ENCODE measurements around the gene NLN.

DNA sequence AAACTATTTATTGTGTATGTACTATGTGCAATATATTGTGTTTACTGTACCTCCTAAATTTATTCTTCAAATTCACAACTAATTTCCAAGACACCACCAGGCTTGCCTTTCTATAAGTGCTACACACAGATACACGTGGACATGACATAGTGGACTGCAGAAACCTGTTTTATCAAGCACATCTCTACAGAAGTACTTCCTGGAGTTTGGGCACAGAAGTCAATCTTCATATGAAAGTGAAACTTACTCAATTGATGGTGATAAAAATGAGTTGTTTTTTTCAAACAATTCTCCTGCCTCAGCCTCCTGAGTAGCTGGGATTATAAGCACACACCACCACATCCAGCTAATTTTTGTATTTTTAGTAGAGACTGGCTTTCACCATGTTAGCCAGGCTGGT, 57.6 kb downstream of the NLN start:
- TF ChIP-seq, protein P1, sequence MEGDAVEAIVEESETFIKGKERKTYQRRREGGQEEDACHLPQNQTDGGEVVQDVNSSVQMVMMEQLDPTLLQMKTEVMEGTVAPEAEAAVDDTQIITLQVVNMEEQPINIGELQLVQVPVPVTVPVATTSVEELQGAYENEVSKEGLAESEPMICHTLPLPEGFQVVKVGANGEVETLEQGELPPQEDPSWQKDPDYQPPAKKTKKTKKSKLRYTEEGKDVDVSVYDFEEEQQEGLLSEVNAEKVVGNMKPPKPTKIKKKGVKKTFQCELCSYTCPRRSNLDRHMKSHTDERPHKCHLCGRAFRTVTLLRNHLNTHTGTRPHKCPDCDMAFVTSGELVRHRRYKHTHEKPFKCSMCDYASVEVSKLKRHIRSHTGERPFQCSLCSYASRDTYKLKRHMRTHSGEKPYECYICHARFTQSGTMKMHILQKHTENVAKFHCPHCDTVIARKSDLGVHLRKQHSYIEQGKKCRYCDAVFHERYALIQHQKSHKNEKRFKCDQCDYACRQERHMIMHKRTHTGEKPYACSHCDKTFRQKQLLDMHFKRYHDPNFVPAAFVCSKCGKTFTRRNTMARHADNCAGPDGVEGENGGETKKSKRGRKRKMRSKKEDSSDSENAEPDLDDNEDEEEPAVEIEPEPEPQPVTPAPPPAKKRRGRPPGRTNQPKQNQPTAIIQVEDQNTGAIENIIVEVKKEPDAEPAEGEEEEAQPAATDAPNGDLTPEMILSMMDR (IDR thresholded peaks at IDR 0.05; ENCODE audit: low read depth, low read length, poor library complexity, severe bottlenecking) = no peak
- TF ChIP-seq EZH2phosphoT487 (IDR thresholded peaks at IDR 0.05; ENCODE audit: borderline replicate concordance, low read length) = no peak

All from DOHH2 (cell line).